Nephron progenitor cell (in vitro differentiated cells): ENCODE data around the gene BACE2.

Experiments
- DNase-seq: peaks from one replicate; pipeline ENCODE4 v3.0.0; 2021
- H3K27ac Mint-ChIP-seq: 2 replicates; pipeline ENCODE4 v1.8.0; 2021; ENCODE audit warnings: mild to moderate bottlenecking, moderate library complexity, mixed read lengths
- H3K27me3 Mint-ChIP-seq: 2 replicates; pipeline ENCODE4 v1.8.0; 2021; ENCODE audit warnings: mild to moderate bottlenecking, low read depth, mixed read lengths; ENCODE audit not compliant: poor library complexity
- H3K36me3 Mint-ChIP-seq: 2 replicates; pipeline ENCODE4 v1.8.0; 2021; ENCODE audit warnings: low read depth, mixed read lengths
- H3K4me1 Mint-ChIP-seq: 2 replicates; pipeline ENCODE4 v1.8.0; 2021; ENCODE audit warnings: mixed read lengths
- H3K4me3 Mint-ChIP-seq: 2 replicates; pipeline ENCODE4 v1.8.0; 2021; ENCODE audit warnings: mild to moderate bottlenecking, moderate library complexity, mixed read lengths
- H3K9me3 Mint-ChIP-seq: 2 replicates; pipeline ENCODE4 v1.8.0; 2021; ENCODE audit warnings: mild to moderate bottlenecking, moderate library complexity, mixed read lengths
- CTCF ChIP-seq: fragments of 200-600 bp; sonication (generic); IDR thresholded peaks from 2 replicates; pipeline ENCODE4 v1.5.0; 2021; ENCODE audit warnings: antibody characterized with exemption

The BACE2 gene

GRCh38 chr21:41267346-41267745, 99.4 kb downstream of the BACE2 start:
- Mint-ChIP-seq H3K36me3 (peaks cover 38% of the 10 kb centered on the region), H3K27me3 (peaks cover 5% of the 10 kb centered on the region), H3K4me1 (no peaks in the 10 kb centered on the region), H3K9me3 (peaks cover 40% of the 10 kb centered on the region), H3K27ac (no peak overlapping the region), H3K4me3 (no peak overlapping the region)
- no peak for DNase-seq
- TF ChIP-seq CTCF, result no peak

- Mint-ChIP-seq H3K4me3 (no peak overlapping the region), H3K4me1 (no peaks in the 10 kb centered on the region), H3K27me3 (peaks cover 1% of the 10 kb centered on the region), H3K27ac (no peak overlapping the region), H3K36me3 (peaks cover 45% of the 10 kb centered on the region), H3K9me3 (peaks cover 46% of the 10 kb centered on the region)
- DNase-seq, result no peak
- no peak for TF ChIP-seq CTCF
Observed at GRCh38 chr21:41269535-41269934, 101.6 kb downstream of the BACE2 start.

GRCh38 chr21:41277196-41277595, 109.2 kb downstream of the BACE2 start:
- H3K27ac Mint-ChIP-seq, result no peak overlapping the region
- peaks cover 7% of the 10 kb centered on the region for H3K27me3 Mint-ChIP-seq
- H3K36me3 Mint-ChIP-seq, result peaks cover 41% of the 10 kb centered on the region
- DNase-seq, result no peak
- no peak overlapping the region for H3K4me3 Mint-ChIP-seq
- no peaks in the 10 kb centered on the region for H3K4me1 Mint-ChIP-seq
- no peak for TF ChIP-seq CTCF
- H3K9me3 Mint-ChIP-seq, result peaks cover 35% of the 10 kb centered on the region

- Mint-ChIP-seq H3K9me3 (peaks cover 29% of the 10 kb centered on the region), H3K27me3 (peaks cover 14% of the 10 kb centered on the region), H3K27ac (no peak overlapping the region), H3K4me3 (no peak overlapping the region), H3K36me3 (peaks cover 34% of the 10 kb centered on the region), H3K4me1 (no peaks in the 10 kb centered on the region)
- no peak for DNase-seq
- TF ChIP-seq CTCF, result no peak
Observed at GRCh38 chr21:41277846-41278245, 109.9 kb downstream of the BACE2 start.

GRCh38 chr21:41280115-41280919, 112.4 kb downstream of the BACE2 start:
- Mint-ChIP-seq H3K36me3 (peaks cover 13% of the 10 kb centered on the region), H3K27me3 (peaks cover 18% of the 10 kb centered on the region), H3K4me3 (no peak overlapping the region), H3K9me3 (peaks cover 7% of the 10 kb centered on the region), H3K4me1 (no peaks in the 10 kb centered on the region), H3K27ac (no peak overlapping the region)
- DNase-seq, result no peak
- TF ChIP-seq CTCF, result no peak

GRCh38 chr21:41282412-41282811, 114.5 kb downstream of the BACE2 start:
- no peaks in the 10 kb centered on the region for H3K36me3 Mint-ChIP-seq
- H3K4me1 Mint-ChIP-seq, result no peaks in the 10 kb centered on the region
- TF ChIP-seq CTCF, result no peak
- peaks cover 21% of the 10 kb centered on the region for H3K27me3 Mint-ChIP-seq
- H3K9me3 Mint-ChIP-seq, result no peaks in the 10 kb centered on the region
- no peak overlapping the region for H3K27ac Mint-ChIP-seq
- no peak for DNase-seq
- H3K4me3 Mint-ChIP-seq, result no peak overlapping the region
